ENCODE data around the gene LENEP. TPM values are rescaled to one million over a fixed set of nuclear protein-coding genes. Genes with fewer than 3 reads are reported as not detected.

The LENEP gene
- total RNA-seq, 1 experiment from 2014 or later, result 0.42 TPM

DNA sequence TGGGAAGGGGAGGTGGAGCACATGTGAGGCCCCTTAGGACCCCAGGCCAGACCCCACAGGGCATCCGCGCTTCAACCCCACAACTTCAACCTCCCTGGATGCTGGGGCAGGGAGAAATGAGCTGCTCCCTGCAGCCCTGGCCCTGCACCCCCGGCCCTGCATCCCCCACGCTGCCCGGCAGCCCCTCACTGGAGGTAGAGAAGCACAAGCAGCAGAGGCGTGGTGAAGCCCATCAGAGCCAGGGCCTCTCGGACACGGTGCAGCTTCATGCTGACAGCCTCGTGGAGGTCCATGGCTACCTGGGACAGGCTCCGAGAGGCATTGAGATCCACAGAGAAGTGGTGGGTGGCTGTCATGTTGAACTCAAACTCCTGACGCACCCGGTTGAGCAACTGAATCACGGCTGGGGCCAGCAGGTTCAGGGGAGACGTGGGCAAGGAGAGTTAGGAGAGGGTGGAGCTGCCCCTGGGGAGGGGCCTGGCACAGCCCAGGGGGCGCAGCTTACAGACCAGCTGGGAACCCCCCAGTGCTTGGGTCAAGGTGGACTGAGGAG is 36.9 kb downstream of the LENEP start (continued):
- TF ChIP-seq, protein P1, sequence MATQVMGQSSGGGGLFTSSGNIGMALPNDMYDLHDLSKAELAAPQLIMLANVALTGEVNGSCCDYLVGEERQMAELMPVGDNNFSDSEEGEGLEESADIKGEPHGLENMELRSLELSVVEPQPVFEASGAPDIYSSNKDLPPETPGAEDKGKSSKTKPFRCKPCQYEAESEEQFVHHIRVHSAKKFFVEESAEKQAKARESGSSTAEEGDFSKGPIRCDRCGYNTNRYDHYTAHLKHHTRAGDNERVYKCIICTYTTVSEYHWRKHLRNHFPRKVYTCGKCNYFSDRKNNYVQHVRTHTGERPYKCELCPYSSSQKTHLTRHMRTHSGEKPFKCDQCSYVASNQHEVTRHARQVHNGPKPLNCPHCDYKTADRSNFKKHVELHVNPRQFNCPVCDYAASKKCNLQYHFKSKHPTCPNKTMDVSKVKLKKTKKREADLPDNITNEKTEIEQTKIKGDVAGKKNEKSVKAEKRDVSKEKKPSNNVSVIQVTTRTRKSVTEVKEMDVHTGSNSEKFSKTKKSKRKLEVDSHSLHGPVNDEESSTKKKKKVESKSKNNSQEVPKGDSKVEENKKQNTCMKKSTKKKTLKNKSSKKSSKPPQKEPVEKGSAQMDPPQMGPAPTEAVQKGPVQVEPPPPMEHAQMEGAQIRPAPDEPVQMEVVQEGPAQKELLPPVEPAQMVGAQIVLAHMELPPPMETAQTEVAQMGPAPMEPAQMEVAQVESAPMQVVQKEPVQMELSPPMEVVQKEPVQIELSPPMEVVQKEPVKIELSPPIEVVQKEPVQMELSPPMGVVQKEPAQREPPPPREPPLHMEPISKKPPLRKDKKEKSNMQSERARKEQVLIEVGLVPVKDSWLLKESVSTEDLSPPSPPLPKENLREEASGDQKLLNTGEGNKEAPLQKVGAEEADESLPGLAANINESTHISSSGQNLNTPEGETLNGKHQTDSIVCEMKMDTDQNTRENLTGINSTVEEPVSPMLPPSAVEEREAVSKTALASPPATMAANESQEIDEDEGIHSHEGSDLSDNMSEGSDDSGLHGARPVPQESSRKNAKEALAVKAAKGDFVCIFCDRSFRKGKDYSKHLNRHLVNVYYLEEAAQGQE (IDR thresholded peaks at IDR 0.05; ENCODE audit: low read depth), result no peak
- TF ChIP-seq ZNF274 (IDR thresholded peaks at IDR 0.05; ENCODE audit: low read depth, low read length) (no peak), ZFX (IDR thresholded peaks at IDR 0.05) (no peak), JUND (IDR thresholded peaks at IDR 0.05) (no peak), YY1 (IDR thresholded peaks at IDR 0.05; ENCODE audit: extremely low read depth, insufficient replicate concordance, low read depth, low read length) (no peak), ELF1 (IDR thresholded peaks at IDR 0.05; ENCODE audit: borderline replicate concordance, low read depth) (no peak), SRF (IDR thresholded peaks at IDR 0.05; ENCODE audit: low read depth) (no peak)

DNA sequence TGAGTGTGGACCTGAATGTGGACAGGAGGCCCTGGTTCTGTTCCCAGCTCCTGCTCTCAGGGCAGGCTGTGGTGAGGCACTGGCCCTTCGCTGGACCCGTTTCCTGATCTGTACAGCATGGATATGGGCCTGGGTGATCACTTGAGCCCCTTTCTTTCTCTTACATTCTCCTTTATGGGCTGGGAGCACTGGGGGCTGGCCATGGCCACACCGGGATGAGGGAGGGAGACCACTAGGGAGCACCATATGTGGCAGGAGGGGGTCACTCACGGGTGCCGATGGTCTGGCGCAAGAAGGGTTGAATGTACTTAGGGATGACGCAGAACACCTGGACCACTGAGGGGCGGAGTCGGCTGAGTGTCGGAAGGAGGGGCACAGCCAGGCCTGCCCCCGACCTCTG is 37.5 kb downstream of the LENEP start:
- H3K27me3 ChIP-seq (ENCODE audit: insufficient read depth, low read length), result no peaks in the 10 kb centered on the region
- no peak for ATAC-seq
- no peak overlapping the region for H3K27ac ChIP-seq (ENCODE audit: low read depth, low read length)
- H3K9ac ChIP-seq (ENCODE audit: low read length), result no peak overlapping the region
- no peaks in the 10 kb centered on the region for H3K36me3 ChIP-seq (ENCODE audit: control insufficient read depth in 1 of 2, insufficient read depth in 2 of 2, low read length in 2 of 2)
- no peaks in the 10 kb centered on the region for H3K9me3 ChIP-seq (ENCODE audit: control insufficient read depth in 1 of 2, insufficient read depth in 1 of 2, low read depth in 1 of 2, low read length in 2 of 2)
- H2AFZ ChIP-seq (ENCODE audit: low read depth, low read length, poor library complexity, severe bottlenecking), result no peak overlapping the region
- H4K20me1 ChIP-seq (ENCODE audit: insufficient read depth), result no peaks in the 10 kb centered on the region
- H3K4me2 ChIP-seq (ENCODE audit: low read length), result no peak overlapping the region
- ChIA-PET RAD21 (ENCODE audit: low non-redundant PET in 1 of 2, low total read pairs in 2 of 2, uncharacterized antibody in 2 of 2, unreplicated experiment in 2 of 2) (no interaction called here), CTCF (interaction anchor here (1.6 kb wide), 1 partner anchor 20 kb away, joined by 5 read pairs; the partner anchor contains the start of gene ADAM15), POLR2A (no interaction called here)
- no peaks in the 10 kb centered on the region for H3K9me2 ChIP-seq (ENCODE audit: insufficient read depth)
- intact Hi-C loops (cut with micrococcal nuclease), result no loop called here
- no peak overlapping the region for H3K4me3 ChIP-seq (replicated peaks in 1 of 2; ENCODE audit: low read depth in 1 of 2, low read length in 2 of 2)
- no TSS peak for BruUV-seq (replicated peaks)
- peaks cover 10 to 14% of the 10 kb centered on the region in 2 experiments for H3K4me1 ChIP-seq (ENCODE audit: control insufficient read depth in 1 of 2, insufficient read depth in 2 of 2, low read length in 2 of 2)
- no peak for DNase-seq (ENCODE audit: low read depth, low spot score)
- TF ChIP-seq ELF1 (IDR thresholded peaks at IDR 0.05; ENCODE audit: borderline replicate concordance, low read depth) (no peak), POLR2A (IDR thresholded peaks at IDR 0.05; ENCODE audit: borderline replicate concordance, extremely low read depth, insufficient read depth, insufficient read length) (no peak)
- no peaks in the 10 kb centered on the region for H3K79me2 ChIP-seq (ENCODE audit: insufficient read depth, low read length)

Data from HCT116 (cell line).